Lower leg skin (tissue), 3 donors: ENCODE results near the gene IL20RA.

Source experiments
- CTCF ChIP-seq, 3 donors: fragments of 450-650 bp; IDR thresholded peaks; one replicate each; pipeline ENCODE4 v1.5.1; 2016; ENCODE audit warnings: antibody characterized with exemption in 3 of 3, mild to moderate bottlenecking in 3 of 3, moderate library complexity in 2 of 3
- POLR2A ChIP-seq, 2 donors: fragments of 450-650 bp; IDR thresholded peaks; one replicate each; pipeline ENCODE4 v1.6.1; 2016 to 2017; ENCODE audit warnings: antibody characterized with exemption in 2 of 2, mild to moderate bottlenecking in 1 of 2, moderate library complexity in 1 of 2

GRCh38 chr6:136989571-136990241, 55.1 kb downstream of the IL20RA start:
- TF ChIP-seq CTCF (IDR thresholded peaks at IDR 0.05), result no peak
- no peak for TF ChIP-seq POLR2A (IDR thresholded peaks at IDR 0.05)
